ENCODE measurements around the gene DST.

- TF ChIP-seq CTCF (IDR thresholded peaks at IDR 0.05), result no peak
- TF ChIP-seq POLR2A (IDR thresholded peaks at IDR 0.05), result no peak
Measured at GRCh38 chr6:56497240-56497639, 145.4 kb downstream of the DST start.

All from heart left ventricle (tissue), 13 donors.